ENCODE measurements around the gene WWOX.
A peak's percentile ranks its signal among the peaks of the same experiment; 100 is the strongest.
"Not testable (repeated sequence)": the region's sequence is repeated elsewhere in the genome, so short reads cannot be mapped to it uniquely, and the experiment has no call there.

The WWOX gene

GRCh38 chr16:78686601-78687000 is 587.1 kb downstream of the WWOX start:
- no peak for DNase-seq (ENCODE audit: low spot score)

DNA sequence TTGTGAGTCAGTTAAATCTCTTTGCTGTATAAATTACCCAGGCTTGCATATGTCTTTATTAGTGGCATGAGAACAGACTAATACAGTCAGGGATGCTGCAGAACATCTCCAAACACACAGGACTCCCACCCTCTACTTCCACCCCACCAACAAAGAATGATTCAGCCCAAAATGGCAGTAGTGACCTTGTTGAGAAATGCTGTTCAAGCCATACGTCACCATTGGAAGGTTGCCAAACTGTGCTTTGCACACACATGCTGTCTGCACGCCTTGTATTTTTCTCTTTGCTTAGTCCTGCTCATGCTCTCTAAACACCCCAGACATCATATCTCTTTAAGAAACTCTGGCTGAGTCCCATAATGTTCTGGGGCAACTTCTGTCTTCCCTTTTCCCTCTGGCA is 589.6 kb downstream of the WWOX start:
- no peak for DNase-seq (ENCODE audit: low spot score)

DNA sequence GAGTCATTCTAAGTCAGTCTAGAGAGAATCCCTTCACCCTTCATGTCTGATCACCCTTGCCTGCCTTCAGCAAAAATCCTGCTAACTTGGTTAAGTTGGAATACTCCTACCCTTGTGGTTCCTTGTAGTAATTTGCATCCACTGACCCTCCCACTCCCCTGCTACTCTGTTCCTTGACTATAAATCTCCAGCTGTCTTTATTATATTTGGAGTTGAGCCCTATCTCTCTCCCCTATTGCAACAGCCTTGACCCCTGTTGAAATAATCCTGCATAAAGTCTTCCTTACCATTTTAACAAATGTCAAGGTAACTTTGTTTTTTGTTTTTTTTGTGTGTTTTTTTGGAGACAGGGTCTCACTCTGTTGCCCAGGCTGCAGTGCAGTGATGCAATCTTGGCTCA is 590.1 kb downstream of the WWOX start:
- DNase-seq (ENCODE audit: low spot score): no peak

DNA sequence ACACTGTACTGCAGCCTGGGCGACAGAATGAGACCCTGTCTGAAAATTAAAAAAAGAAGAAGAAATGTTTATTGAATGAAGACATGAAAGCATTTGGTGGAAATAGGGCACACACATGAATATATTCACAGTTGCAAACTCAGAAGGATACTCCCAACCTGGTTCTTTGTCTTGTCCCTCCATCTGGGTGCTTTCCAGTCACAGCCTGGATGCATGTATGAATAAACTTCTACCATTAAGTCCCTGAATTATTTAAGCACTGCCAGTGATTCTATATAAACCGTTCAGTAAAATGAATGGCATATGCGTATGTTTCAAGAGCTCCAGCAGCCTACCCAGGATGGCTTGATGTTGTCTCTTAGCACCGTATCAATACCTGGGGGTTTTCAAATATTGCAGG is 591.1 kb downstream of the WWOX start:
- DNase-seq (ENCODE audit: low spot score): no peak

DNA sequence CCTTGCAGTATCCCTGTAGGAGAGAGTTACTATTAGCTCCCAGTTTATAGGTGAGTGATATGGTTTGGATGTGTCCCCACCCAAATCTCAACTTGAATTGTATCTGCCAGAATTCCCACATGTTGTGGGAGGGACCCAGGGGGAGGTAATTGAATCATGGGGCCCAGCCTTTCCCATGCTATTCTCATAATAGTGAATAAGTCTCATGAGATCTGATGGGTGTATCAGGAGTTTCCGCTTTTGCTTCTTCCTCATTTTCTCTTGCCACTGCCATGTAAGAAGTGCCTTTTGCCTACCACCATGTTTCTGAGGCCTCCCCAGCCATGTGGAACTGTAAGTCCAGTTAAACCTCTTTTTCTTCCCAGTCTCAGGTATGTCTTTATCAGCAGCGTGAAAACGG is 592.3 kb downstream of the WWOX start:
- not testable (repeated sequence) for DNase-seq (ENCODE audit: low spot score)

DNA sequence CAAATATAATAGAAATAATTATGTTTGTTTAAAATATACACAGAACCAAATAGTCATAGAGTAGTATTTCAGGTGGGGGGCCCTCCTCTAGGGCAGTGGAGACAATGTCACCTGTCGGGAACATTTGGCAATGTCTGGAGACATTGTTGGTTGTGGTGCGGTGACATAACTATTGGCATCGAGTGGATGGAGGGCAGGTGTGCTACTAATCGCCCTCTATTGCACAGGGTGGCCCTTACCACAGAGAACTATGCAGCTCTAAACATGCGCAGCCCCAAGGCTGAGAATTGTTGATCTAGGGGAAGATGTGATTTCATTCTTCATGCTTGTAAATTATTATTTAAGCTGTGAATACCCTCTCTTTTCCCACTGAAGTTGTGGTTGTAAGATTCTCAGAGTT is 594.0 kb downstream of the WWOX start:
- no peak for DNase-seq (ENCODE audit: low spot score)

- DNase-seq (ENCODE audit: low spot score): no peak
These were observed 595.0 kb downstream of the WWOX start for GRCh38 chr16:78694414-78694813.

DNA sequence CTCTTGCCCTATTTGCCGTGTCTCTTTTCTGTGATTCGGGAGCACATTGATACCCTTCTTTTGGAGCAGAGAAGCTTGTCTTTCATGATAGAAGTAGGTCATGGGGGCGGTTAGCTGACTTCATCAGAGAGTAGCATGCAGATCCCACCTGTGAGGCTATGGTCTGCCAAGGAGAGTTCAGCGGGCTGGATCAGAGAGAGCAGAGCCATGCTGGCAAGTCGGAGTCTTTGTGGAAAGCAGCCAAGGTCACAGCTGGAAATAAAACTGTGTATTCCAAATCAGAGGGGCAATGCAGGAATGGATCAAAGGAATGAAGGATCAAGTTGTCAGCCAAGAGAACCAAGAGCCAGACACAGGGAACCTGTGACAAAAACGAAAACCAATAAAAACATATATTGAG is 595.9 kb downstream of the WWOX start:
- DNase-seq (ENCODE audit: low spot score): no peak

- DNase-seq (ENCODE audit: low spot score): no peak
These were observed 597.3 kb downstream of the WWOX start for GRCh38 chr16:78696797-78697196.

DNA sequence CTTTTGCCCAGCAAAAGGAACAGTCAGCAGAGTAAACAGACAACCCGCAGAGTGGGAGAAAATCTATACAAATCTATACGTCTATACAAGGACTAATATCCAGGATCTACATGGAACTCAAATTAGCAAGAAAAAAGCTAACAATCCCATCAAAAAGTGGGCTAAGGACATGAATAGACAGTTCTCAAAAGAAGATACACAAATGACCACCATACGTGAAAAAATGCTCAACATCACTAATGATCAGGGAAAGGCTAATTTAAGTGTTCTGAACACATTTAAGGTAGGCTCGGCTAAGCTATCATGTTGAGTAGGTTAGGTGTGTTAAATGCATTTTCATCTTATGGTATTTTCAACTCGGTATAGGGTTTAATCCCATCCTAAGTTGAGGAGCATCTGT is 598.0 kb downstream of the WWOX start:
- DNase-seq (ENCODE audit: low spot score): no peak

- no peak for DNase-seq (ENCODE audit: low spot score)
These were observed 604.5 kb downstream of the WWOX start for GRCh38 chr16:78703936-78704335.

- no peak for DNase-seq (ENCODE audit: low spot score)
These were observed 605.0 kb downstream of the WWOX start for GRCh38 chr16:78704416-78704815.

- DNase-seq (ENCODE audit: low spot score): peak; percentile 50
These were observed 606.2 kb downstream of the WWOX start for GRCh38 chr16:78705694-78706093.

DNA sequence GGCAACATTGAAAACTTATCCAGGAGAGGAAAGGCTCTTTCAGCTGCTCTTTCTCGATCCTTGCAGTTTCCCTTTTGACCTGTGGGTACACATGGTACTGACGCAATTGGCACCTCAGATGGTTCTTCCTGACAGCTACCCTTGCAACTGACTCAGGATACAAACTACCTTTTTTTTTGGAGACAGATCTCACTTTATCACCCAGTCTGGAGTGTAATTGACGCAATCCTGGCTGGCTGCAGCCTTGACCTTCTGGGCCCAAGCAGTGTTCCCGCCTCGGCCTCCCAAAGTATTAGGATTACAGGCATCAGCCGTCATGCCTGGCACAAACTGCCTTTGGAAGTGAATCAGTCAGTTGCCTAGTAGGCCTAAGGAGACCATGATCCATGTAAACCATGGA is 607.2 kb downstream of the WWOX start:
- DNase-seq (ENCODE audit: low spot score): no peak

DNA sequence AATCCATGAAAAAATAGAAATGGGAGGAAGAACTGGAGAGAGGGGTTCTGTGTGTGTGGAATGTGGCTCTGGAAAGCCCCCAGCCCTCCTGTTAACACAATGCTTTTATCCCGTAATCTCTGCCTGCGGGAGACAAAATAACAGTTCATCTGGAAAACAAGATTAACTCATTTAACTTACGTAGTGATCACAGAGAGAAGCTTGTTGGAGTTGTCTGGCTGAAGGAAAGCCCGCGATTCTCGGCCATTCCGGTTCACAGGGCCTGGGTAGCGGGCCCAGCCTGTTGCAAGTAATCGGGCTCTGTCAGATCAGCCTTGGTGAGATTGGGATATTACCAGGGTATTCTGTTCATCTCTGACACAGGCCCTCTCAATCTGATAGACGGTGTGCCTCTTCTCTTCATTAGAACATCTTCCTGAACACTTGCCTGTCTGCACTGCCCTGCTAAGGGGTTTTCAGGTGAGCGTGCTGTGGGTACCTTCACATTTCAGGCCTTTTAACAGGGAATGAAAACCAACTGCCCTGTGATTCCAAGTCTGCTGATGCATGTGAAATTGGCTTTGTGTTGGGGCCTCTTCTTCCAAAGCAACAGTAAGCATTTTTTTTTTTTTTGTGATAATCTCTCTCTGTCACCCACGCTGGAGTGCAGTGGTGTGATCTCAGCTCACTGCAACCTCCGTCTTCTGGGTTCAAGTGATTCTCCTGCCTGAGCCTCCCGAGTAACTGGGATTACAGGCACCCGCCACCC is 609.9 kb downstream of the WWOX start:
- DNase-seq (ENCODE audit: low spot score): no peak

- DNase-seq (ENCODE audit: low spot score): no peak
These were observed 615.7 kb downstream of the WWOX start for GRCh38 chr16:78715106-78715505.

GRCh38 chr16:78715673-78716072 is 616.2 kb downstream of the WWOX start:
- DNase-seq (ENCODE audit: low spot score): no peak

- DNase-seq (ENCODE audit: low spot score): no peak
These were observed 618.7 kb downstream of the WWOX start for GRCh38 chr16:78718141-78718540.

- DNase-seq (ENCODE audit: low spot score): no peak
These were observed 621.0 kb downstream of the WWOX start for GRCh38 chr16:78720416-78720815.

DNA sequence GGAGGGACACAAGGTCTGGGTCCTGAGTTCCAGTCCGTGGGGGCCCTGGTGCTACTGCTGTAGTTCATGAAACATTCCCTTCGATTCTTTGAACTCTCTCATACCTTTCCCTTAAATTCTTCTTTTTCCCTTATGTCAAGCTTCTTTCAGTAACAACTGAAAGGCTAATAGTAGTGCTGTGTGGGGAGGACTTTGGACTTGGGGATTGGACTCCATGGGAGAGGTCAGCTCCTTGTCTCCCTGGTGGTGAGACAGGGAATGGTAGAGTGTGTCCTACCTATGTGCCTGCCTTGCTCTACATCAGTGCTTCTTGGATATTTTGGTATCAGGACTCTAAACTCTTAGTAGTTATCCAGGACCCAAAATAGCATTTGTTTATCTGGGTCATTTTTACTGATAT is 628.1 kb downstream of the WWOX start:
- DNase-seq (ENCODE audit: low spot score): no peak

GRCh38 chr16:78729687-78730086 is 630.2 kb downstream of the WWOX start:
- no peak for DNase-seq (ENCODE audit: low spot score)

DNA sequence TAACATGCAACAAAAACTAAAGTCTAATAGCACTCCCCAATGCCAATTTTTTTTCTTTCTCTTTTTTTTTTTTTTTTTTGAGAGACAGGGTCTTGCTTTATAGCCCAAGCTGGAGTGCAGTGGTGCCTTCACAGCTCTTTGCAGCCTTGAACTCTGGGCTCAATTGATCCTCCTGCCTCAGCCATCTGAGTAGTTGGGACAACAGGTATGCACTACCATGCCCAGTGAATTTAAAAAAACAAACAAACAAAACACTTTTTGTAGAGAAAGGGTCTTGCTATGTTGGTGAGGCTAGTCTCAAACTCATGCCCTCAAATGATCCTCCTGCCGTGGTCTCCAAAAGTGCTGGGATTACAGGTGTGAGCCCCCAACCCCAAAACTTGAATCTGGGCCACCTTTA is 632.3 kb downstream of the WWOX start:
- DNase-seq (ENCODE audit: low spot score): no peak

- no peak for DNase-seq (ENCODE audit: low spot score)
These were observed 633.2 kb downstream of the WWOX start for GRCh38 chr16:78732696-78733095.

DNA sequence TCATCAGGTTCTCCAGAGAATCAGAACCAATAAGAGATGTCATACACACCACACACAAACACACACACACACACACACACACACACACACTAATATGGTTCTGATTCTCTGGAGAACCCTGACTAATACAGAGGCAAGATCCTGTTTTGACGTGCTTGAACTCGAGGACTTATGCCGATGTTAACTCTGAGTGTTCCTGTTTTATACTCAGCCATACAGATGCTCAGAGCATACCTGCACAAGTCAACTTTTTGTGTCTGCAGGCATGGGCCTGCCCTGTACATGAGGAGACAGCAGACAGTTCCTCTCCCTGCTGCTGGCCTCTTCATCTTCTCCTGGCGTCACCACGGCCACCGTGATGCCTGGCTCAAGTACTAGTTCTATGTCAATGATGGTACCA is 635.9 kb downstream of the WWOX start:
- DNase-seq (ENCODE audit: low spot score): no peak

- DNase-seq (ENCODE audit: low spot score): no peak
These were observed 638.2 kb downstream of the WWOX start for GRCh38 chr16:78737630-78738029.
